Right lobe of liver (tissue), 6 donors: ENCODE measurements around the gene CXCL6. TPM values are rescaled to one million over a fixed set of nuclear protein-coding genes. Genes with fewer than 3 reads are reported as not detected.

Experiments
- ATAC-seq, 4 donors: fragments of 200-7000 bp; cut with Tn5 transposase; one replicate each; pipeline ENCODE4 v1.9.1; 2020; ENCODE audit warnings: mild to moderate bottlenecking in 4 of 4, moderate library complexity in 4 of 4
- DNase-seq, 3 donors: peaks; one replicate each; pipeline ENCODE4 v3.0.0-alpha.2; 2020
- H3K27ac ChIP-seq, 3 donors: fragments of 200-600 bp; one replicate each; pipeline ENCODE4 v1.8.0; 2022
- H3K27me3 ChIP-seq, 2 donors: fragments of 200-600 bp; one replicate each; pipeline ENCODE4 v1.8.0; 2022
- H3K36me3 ChIP-seq, 4 donors: fragments of 200-600 bp; sonication (generic) in 1 of 4; one replicate each; pipeline versions ENCODE4 v1.5.1 to v1.8.0; 2017 to 2022; ENCODE audit warnings: control low read depth in 1 of 4
- H3K4me1 ChIP-seq, 4 donors: fragments of 200-600 bp; sonication (generic) in 1 of 4; one replicate each; pipeline versions ENCODE4 v1.5.1 to v1.8.0; 2017 to 2022; ENCODE audit warnings: control low read depth in 1 of 4
- H3K4me3 ChIP-seq, 3 donors: fragments of 200-600 bp; one replicate each; pipeline ENCODE4 v1.8.0; 2022
- H3K9me3 ChIP-seq, 4 donors: fragments of 200-600 bp; sonication (generic) in 1 of 4; one replicate each; pipeline versions ENCODE4 v1.5.1 to v1.8.0; 2017 to 2022; ENCODE audit warnings: control low read depth in 1 of 4
- POLR2A ChIP-seq: fragments of 450-650 bp; IDR thresholded peaks from one replicate; pipeline ENCODE4 v1.6.1; 2017; ENCODE audit warnings: antibody characterized with exemption, mild to moderate bottlenecking
- WGBS: methylation state at CpG from one replicate; pipeline ENCODE4 v1.1.6; 2018; ENCODE audit warnings: low coverage, low lambda C conversion rate; ENCODE audit not compliant: insufficient coverage; ENCODE audit errors: missing lambda C conversion rate; 5-methylcytosine and 5-hydroxymethylcytosine counted together
- intact Hi-C, 2 donors: fragments of 100-400 bp; cut with DNase I; formaldehyde crosslinking; loops; one replicate each; pipeline versions ENCODE4 v1.11.2 to v1.14.1; 2022
- total RNA-seq, 6 experiments: library from RNA; depleted of rRNA in 2 of 6; stranded (reverse); fragments of >200 nt in 2 of 6; fragmentation: NEBNext Ultra II Directional in 3 of 6; extraction: Animal tissue kit (Norgen Biotek cat#: 25700) in 3 of 6; gene quantifications; one replicate each; pipeline versions ENCODE4 v1.1.0 to v1.2.4, GENCODE V29; 2016 to 2023
- TF ChIP-seq, protein P1 (sequence below), 4 donors: fragments of 200-600 bp in 3 of 4; fragments of 450-650 bp in 1 of 4; IDR thresholded peaks; one replicate each; pipeline versions ENCODE4 v1.5.1 to v1.8.0; 2016 to 2022; ENCODE audit warnings: antibody characterized with exemption in 4 of 4, mild to moderate bottlenecking in 2 of 4
- donor health status: DM: no; HTN: yes; CAD: no.
- donor health status: DM: no; HTN: no; CAD: no.
- donor health status: DM: no; HTN: no; CAD: no.
- donor health status: DM: no; HTN: yes; CAD: no.
- donor health status: DM: no; HTN: yes; CAD: no.

The CXCL6 gene
- total RNA-seq, 6 experiments from 2014 or later, result 0.68 to 22.7 (median 5.4) TPM

DNA sequence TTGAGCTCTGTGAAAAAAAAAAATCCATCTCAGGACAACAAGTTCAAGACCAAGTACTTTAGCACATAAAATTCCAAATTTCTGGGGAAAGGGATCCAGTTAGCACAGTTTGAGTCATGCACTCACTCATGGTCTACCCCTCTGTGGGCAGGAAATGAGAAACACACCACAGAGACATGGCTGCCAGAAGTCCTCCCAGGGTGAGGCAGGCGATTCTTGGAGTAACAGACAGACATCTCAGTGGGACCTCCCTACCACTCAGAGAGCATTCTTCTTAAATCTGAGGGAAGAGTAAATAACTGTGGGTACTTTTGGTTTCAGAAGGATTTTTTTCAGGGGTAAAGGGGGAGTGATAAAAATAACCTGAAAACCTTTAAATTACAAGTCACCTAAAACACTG is 46.8 kb downstream of the CXCL6 start:
- ATAC-seq, result no peak
- Histone ChIP-seq H3K4me1 (no peaks in the 10 kb centered on the region), H3K27me3 (no peaks in the 10 kb centered on the region), H3K36me3 (no peaks in the 10 kb centered on the region), H3K4me3 (no peak overlapping the region), H3K9me3 (no peaks in the 10 kb centered on the region), H3K27ac (no peak overlapping the region)
- intact Hi-C loops, result no loop called here
- DNase-seq, result no peak
- no peak for TF ChIP-seq POLR2A
- TF ChIP-seq, protein P1, sequence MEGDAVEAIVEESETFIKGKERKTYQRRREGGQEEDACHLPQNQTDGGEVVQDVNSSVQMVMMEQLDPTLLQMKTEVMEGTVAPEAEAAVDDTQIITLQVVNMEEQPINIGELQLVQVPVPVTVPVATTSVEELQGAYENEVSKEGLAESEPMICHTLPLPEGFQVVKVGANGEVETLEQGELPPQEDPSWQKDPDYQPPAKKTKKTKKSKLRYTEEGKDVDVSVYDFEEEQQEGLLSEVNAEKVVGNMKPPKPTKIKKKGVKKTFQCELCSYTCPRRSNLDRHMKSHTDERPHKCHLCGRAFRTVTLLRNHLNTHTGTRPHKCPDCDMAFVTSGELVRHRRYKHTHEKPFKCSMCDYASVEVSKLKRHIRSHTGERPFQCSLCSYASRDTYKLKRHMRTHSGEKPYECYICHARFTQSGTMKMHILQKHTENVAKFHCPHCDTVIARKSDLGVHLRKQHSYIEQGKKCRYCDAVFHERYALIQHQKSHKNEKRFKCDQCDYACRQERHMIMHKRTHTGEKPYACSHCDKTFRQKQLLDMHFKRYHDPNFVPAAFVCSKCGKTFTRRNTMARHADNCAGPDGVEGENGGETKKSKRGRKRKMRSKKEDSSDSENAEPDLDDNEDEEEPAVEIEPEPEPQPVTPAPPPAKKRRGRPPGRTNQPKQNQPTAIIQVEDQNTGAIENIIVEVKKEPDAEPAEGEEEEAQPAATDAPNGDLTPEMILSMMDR (IDR thresholded peaks at IDR 0.05), result no peak
- WGBS, result 27% methylated on average over 1 of the region's 1 CpG

DNA sequence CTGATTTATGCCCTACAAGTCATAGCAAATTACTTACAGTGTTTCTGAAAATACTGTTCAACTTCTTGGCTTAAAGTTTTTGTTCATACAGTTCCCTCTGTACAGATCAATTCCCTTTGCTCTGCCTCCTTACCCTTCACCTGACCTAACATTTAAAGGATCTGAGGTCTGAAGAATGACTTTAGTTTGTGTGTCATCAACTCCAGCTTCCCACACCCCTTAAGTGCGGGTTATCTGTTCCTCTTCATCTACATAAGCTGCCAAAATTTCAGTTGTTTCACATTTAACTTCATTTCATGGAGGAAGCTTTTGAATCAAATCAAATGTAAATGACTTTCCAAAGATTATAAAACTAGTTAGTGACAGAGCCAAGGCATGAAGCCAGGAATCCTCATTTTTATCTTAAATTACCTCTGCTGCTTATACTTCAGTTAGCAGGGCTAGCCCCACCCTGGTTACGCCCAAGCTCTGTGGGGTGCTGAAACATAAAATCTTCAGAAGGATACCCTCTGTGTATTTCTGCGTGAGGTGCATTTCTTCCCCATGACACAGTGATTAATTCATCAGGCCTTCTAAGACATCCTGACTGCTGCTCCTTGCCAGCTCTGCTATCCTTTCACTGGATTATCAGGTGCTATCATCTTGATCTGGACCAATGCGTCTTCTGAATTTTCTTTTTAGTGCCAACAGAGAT is 49.2 kb downstream of the CXCL6 start:
- Histone ChIP-seq H3K27ac (no peak overlapping the region), H3K4me1 (no peaks in the 10 kb centered on the region), H3K36me3 (no peaks in the 10 kb centered on the region), H3K9me3 (no peaks in the 10 kb centered on the region), H3K27me3 (no peaks in the 10 kb centered on the region), H3K4me3 (no peak overlapping the region)
- DNase-seq (no peak), ATAC-seq (no peak)
- 86% methylated on average over 3 of the region's 4 CpGs for WGBS
- TF ChIP-seq POLR2A, result no peak
- TF ChIP-seq, protein P1 (IDR thresholded peaks at IDR 0.05), result no peak
- intact Hi-C loops, result no loop called here

Other genes with a start within 250 kb of the CXCL6 start
- 1 to 10 TPM in 3 of 6 experiments, under 1 TPM in 3; 0.22 to 2.2 (median 0.91) TPM for gene RASSF6, start 216.2 kb upstream of the CXCL6 start, total RNA-seq
- 10 to 100 TPM in 3 of 6 experiments, 1 to 10 TPM in 1, under 1 TPM in 2; 0.31 to 32.8 (median 12.9) TPM for gene CXCL8, start 96.1 kb upstream of the CXCL6 start, total RNA-seq
- not detected for gene PF4V1, start 16.6 kb downstream of the CXCL6 start, total RNA-seq
- 10 to 100 TPM in 2 of 6 experiments, 1 to 10 TPM in 2, under 1 TPM in 2; 0.42 to 33.1 (median 4.3) TPM for gene CXCL1, start 32.7 kb downstream of the CXCL6 start, total RNA-seq
- 1 to 10 TPM in 3 of 6 experiments, under 1 TPM in 1, not detected in 2; 0.74 to 2.2 (median 1.5) TPM for gene PF4, start 145.3 kb downstream of the CXCL6 start, total RNA-seq
- 1 to 10 TPM in 3 of 6 experiments, under 1 TPM in 2, not detected in 1; 0.42 to 8.5 (median 1.2) TPM for gene PPBP, start 151.5 kb downstream of the CXCL6 start, total RNA-seq
- gene CXCL5, start 162.0 kb downstream of the CXCL6 start, total RNA-seq, result under 1 TPM in 3 of 6 experiments, not detected in 3; 0.10 to 1.00 (median 0.19) TPM
- 1 to 10 TPM in 1 of 6 experiments, under 1 TPM in 3, not detected in 2; 0.25 to 2.0 (median 0.62) TPM for gene CXCL3, start 202.0 kb downstream of the CXCL6 start, total RNA-seq